HCT116 (cell line): ENCODE results near the gene ARMC8. TPM values are rescaled to one million over a fixed set of nuclear protein-coding genes. Genes with fewer than 3 reads are reported as not detected.

ENCODE experiments used
- ATAC-seq: fragments of 200-7000 bp; cut with Tn5 transposase; 2 replicates; pipeline ENCODE4 v1.9.1; 2020; ENCODE audit warnings: mild to moderate bottlenecking, moderate library complexity
- BruUV-seq: library from RNA; stranded (reverse); fragments of 400-500 nt; replicated peaks from 2 replicates; lab custom pipeline; 2021; lab: Mats Ljungman, UMichigan
- CTCF ChIA-PET: fragments of 300-600 bp; sonication (Branson Sonifier 250); formaldehyde crosslinking; loops from one replicate; lab custom pipeline; 2021; ENCODE audit warnings: antibody characterized with exemption; lab: Charles Lee
- POLR2A ChIA-PET: fragments of 300-600, 350-600 bp; sonication (Branson Sonifier 250); formaldehyde crosslinking; loops from one replicate; lab custom pipeline; 2021; ENCODE audit warnings: antibody characterized with exemption; lab: Charles Lee
- RAD21 ChIA-PET, 2 experiments: fragments of 300-600 bp; sonication (Branson Sonifier 250); formaldehyde crosslinking; loops; one replicate each; lab custom pipeline; 2023; ENCODE audit warnings: low total read pairs in 2 of 2; ENCODE audit not compliant: uncharacterized antibody in 2 of 2, unreplicated experiment in 2 of 2, low non-redundant PET in 1 of 2; lab: Charles Lee
- DNase-seq: peaks from one replicate; pipeline ENCODE4 v3.0.0-alpha.2; 2010; ENCODE audit warnings: low read depth, low spot score
- H2AFZ ChIP-seq: fragments of 200-600 bp; shearing (Covaris generic), sonication (generic); 2 replicates; pipeline ENCODE4 v1.6.1; 2017; ENCODE audit warnings: low read depth, mixed run types, mixed read lengths, antibody characterized with exemption, low read length; ENCODE audit not compliant: poor library complexity, severe bottlenecking
- H3K27ac ChIP-seq: 2 replicates; pipeline ENCODE4 v1.5.1; 2012; ENCODE audit warnings: low read depth, low read length
- H3K27me3 ChIP-seq: fragments of 200-600 bp; sonication (generic); 2 replicates; pipeline ENCODE4 v1.6.1; 2016; ENCODE audit warnings: mixed run types, low read length, mixed read lengths; ENCODE audit not compliant: insufficient read depth
- H3K36me3 ChIP-seq, 2 experiments: fragments of 200-500 bp in 1 of 2; fragments of 200-600 bp in 1 of 2; sonication (Bioruptor generic) in 1 of 2; sonication (generic) in 1 of 2; 2 replicates each; pipeline versions ENCODE4 v1.5.1 to v1.6.1; 2014 to 2016; ENCODE audit warnings: low read length in 2 of 2, inconsistent platforms in 1 of 2, mixed read lengths in 1 of 2, mixed run types in 1 of 2; ENCODE audit not compliant: insufficient read depth in 2 of 2, control insufficient read depth in 1 of 2
- H3K4me1 ChIP-seq, 2 experiments: fragments of 200-600 bp in 1 of 2; sonication (generic) in 1 of 2; 2 replicates each; pipeline versions ENCODE4 v1.5.1 to v1.6.1; 2012 to 2017; ENCODE audit warnings: low read length in 2 of 2, inconsistent platforms in 1 of 2, mild to moderate bottlenecking in 1 of 2, mixed read lengths in 1 of 2, mixed run types in 1 of 2, moderate library complexity in 1 of 2; ENCODE audit not compliant: insufficient read depth in 2 of 2, control insufficient read depth in 1 of 2
- H3K4me2 ChIP-seq: fragments of 200-600 bp; sonication (generic); 2 replicates; pipeline ENCODE4 v1.6.1; 2017; ENCODE audit warnings: mixed run types, low read length, mixed read lengths
- H3K4me3 ChIP-seq, 2 experiments: fragments of 200-600 bp in 1 of 2; sonication (generic) in 1 of 2; replicated peaks in 1 of 2; 2 replicates each; pipeline ENCODE4 v1.5.1; 2011 to 2016; ENCODE audit warnings: low read length in 2 of 2, control low read depth in 1 of 2, low read depth in 1 of 2, mild to moderate bottlenecking in 1 of 2, mixed read lengths in 1 of 2, mixed run types in 1 of 2
- H3K79me2 ChIP-seq: fragments of 200-600 bp; sonication (generic); 2 replicates; pipeline ENCODE4 v1.6.1; 2017; ENCODE audit warnings: mild to moderate bottlenecking, mixed run types, low read length, moderate library complexity, mixed read lengths; ENCODE audit not compliant: insufficient read depth
- H3K9ac ChIP-seq: fragments of 200-600 bp; sonication (generic); 2 replicates; pipeline ENCODE4 v1.6.1; 2016; ENCODE audit warnings: low read length, mixed read lengths
- H3K9me2 ChIP-seq: fragments of 200-600 bp; sonication (generic), shearing (Covaris generic); 2 replicates; pipeline ENCODE4 v1.6.1; 2017; ENCODE audit warnings: mixed run types, mild to moderate bottlenecking, moderate library complexity; ENCODE audit not compliant: insufficient read depth
- H3K9me3 ChIP-seq, 2 experiments: fragments of 200-500 bp in 1 of 2; fragments of 200-600 bp in 1 of 2; sonication (Bioruptor generic) in 1 of 2; sonication (generic) in 1 of 2; 2 replicates each; pipeline ENCODE4 v1.6.1; 2014 to 2017; ENCODE audit warnings: low read length in 2 of 2, mixed read lengths in 2 of 2, inconsistent platforms in 1 of 2, low read depth in 1 of 2, mild to moderate bottlenecking in 1 of 2, mixed run types in 1 of 2, moderate library complexity in 1 of 2; ENCODE audit not compliant: control insufficient read depth in 1 of 2, insufficient read depth in 1 of 2
- H4K20me1 ChIP-seq: fragments of 200-600 bp; sonication (generic), shearing (Covaris generic); 2 replicates; pipeline ENCODE4 v1.6.1; 2017; ENCODE audit warnings: mixed run types, mild to moderate bottlenecking, moderate library complexity; ENCODE audit not compliant: insufficient read depth
- ATF3 ChIP-seq: IDR thresholded peaks from 2 replicates; pipeline ENCODE4 v1.6.1; 2012
- CBX3 ChIP-seq: IDR thresholded peaks from 2 replicates; pipeline ENCODE4 v1.6.1; 2012; ENCODE audit warnings: low read depth
- CEBPB ChIP-seq: IDR thresholded peaks from 2 replicates; pipeline ENCODE4 v1.6.1; 2012; ENCODE audit warnings: low read depth
- EZH2 ChIP-seq: fragments of 200-600 bp; sonication (generic); IDR thresholded peaks from 2 replicates; pipeline ENCODE4 v1.6.1; 2017; ENCODE audit warnings: antibody characterized with exemption, mixed run types
- EZH2phosphoT487 ChIP-seq: fragments of 200-600 bp; IDR thresholded peaks from 2 replicates; pipeline ENCODE4 v1.6.1; 2018; ENCODE audit warnings: antibody characterized with exemption, borderline replicate concordance
- FOSL1 ChIP-seq: IDR thresholded peaks from 2 replicates; pipeline ENCODE4 v1.6.1; 2012; ENCODE audit warnings: low read depth
- JUND ChIP-seq: IDR thresholded peaks from 2 replicates; pipeline ENCODE4 v1.6.1; 2012
- POLR2A ChIP-seq: IDR thresholded peaks from 2 replicates; pipeline ENCODE4 v1.7.0; 2011; ENCODE audit warnings: borderline replicate concordance; ENCODE audit not compliant: insufficient read depth, insufficient read length; ENCODE audit errors: extremely low read depth
- RAD21 ChIP-seq: IDR thresholded peaks from 2 replicates; pipeline ENCODE4 v1.6.1; 2012; ENCODE audit warnings: low read depth, mild to moderate bottlenecking
- SP1 ChIP-seq: IDR thresholded peaks from 2 replicates; pipeline ENCODE4 v1.6.1; 2012; ENCODE audit warnings: low read depth
- SRF ChIP-seq: IDR thresholded peaks from 2 replicates; pipeline ENCODE4 v1.6.1; 2012; ENCODE audit warnings: low read depth
- YY1 ChIP-seq: IDR thresholded peaks from 2 replicates; pipeline ENCODE4 v1.6.1; 2011; ENCODE audit warnings: low read length, low read depth, moderate library complexity, mild to moderate bottlenecking; ENCODE audit not compliant: insufficient replicate concordance; ENCODE audit errors: extremely low read depth
- intact Hi-C: fragments of 100-400 bp; cut with micrococcal nuclease; formaldehyde crosslinking; loops from 2 replicates; pipeline ENCODE4 v1.10.0; 2022
- total RNA-seq: library from RNA; stranded (reverse); gene quantifications from one replicate; pipeline ENCODE4 v1.2.1, GENCODE V29; 2021; ENCODE audit not compliant: unreplicated experiment
- TF ChIP-seq, protein P1 (sequence below): IDR thresholded peaks from 2 replicates; pipeline ENCODE4 v1.6.1; 2012
- TF ChIP-seq, protein P2 (sequence below): IDR thresholded peaks from 2 replicates; pipeline ENCODE4 v1.6.1; 2011; ENCODE audit warnings: mild to moderate bottlenecking, low read length, moderate library complexity; ENCODE audit not compliant: insufficient replicate concordance; ENCODE audit errors: extremely low read depth
- TF ChIP-seq, protein P3 (sequence below): IDR thresholded peaks from 2 replicates; pipeline ENCODE4 v1.6.1; 2012; ENCODE audit warnings: low read depth

ARMC8 gene
- total RNA-seq, 1 experiment from 2014 or later, result 36.2 TPM

DNA sequence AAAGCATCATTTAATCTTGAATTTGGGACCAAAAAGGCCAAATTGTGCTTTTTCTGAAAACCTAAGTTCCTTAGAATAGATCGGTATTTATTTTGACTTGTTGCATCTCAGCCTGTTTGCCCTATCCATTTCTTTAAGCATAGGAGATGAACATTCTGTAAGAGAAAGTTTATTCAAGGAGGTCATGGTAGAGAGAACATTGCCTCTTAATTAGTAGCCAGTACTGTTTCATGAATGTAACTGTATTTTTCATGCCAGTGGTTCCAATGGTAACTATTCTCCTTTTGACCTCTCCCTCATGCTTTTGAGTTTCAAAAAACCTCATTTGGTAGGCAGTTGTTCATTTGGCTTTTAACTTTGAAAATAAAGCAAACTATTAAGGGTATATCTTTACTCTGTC lies 55.4 kb downstream of the ARMC8 start:
- Histone ChIP-seq H3K4me1 (no peaks in the 10 kb centered on the region), H3K27ac (no peak overlapping the region), H3K36me3 (peaks cover 9 to 12% of the 10 kb centered on the region in 2 experiments; a peak in 2 of 4 replicates), H3K9me2 (no peaks in the 10 kb centered on the region), H3K4me3 (no peak overlapping the region), H2AFZ (no peak overlapping the region), H3K4me2 (no peak overlapping the region), H3K9ac (no peak overlapping the region)
- intact Hi-C loops, result no loop called here
- RAD21 ChIA-PET, result no interaction called here
- TF ChIP-seq, protein P1, sequence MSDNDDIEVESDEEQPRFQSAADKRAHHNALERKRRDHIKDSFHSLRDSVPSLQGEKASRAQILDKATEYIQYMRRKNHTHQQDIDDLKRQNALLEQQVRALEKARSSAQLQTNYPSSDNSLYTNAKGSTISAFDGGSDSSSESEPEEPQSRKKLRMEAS, result no peak
- TF ChIP-seq ATF3 (no peak), SP1 (no peak), POLR2A (no peak), EZH2 (no peak), FOSL1 (no peak), RAD21 (no peak), EZH2phosphoT487 (no peak), SRF (no peak), JUND (no peak), CEBPB (no peak), YY1 (no peak), CBX3 (no peak)
- TF ChIP-seq, protein P2, sequence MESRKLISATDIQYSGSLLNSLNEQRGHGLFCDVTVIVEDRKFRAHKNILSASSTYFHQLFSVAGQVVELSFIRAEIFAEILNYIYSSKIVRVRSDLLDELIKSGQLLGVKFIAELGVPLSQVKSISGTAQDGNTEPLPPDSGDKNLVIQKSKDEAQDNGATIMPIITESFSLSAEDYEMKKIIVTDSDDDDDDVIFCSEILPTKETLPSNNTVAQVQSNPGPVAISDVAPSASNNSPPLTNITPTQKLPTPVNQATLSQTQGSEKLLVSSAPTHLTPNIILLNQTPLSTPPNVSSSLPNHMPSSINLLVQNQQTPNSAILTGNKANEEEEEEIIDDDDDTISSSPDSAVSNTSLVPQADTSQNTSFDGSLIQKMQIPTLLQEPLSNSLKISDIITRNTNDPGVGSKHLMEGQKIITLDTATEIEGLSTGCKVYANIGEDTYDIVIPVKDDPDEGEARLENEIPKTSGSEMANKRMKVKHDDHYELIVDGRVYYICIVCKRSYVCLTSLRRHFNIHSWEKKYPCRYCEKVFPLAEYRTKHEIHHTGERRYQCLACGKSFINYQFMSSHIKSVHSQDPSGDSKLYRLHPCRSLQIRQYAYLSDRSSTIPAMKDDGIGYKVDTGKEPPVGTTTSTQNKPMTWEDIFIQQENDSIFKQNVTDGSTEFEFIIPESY, result no peak
- TF ChIP-seq, protein P3, sequence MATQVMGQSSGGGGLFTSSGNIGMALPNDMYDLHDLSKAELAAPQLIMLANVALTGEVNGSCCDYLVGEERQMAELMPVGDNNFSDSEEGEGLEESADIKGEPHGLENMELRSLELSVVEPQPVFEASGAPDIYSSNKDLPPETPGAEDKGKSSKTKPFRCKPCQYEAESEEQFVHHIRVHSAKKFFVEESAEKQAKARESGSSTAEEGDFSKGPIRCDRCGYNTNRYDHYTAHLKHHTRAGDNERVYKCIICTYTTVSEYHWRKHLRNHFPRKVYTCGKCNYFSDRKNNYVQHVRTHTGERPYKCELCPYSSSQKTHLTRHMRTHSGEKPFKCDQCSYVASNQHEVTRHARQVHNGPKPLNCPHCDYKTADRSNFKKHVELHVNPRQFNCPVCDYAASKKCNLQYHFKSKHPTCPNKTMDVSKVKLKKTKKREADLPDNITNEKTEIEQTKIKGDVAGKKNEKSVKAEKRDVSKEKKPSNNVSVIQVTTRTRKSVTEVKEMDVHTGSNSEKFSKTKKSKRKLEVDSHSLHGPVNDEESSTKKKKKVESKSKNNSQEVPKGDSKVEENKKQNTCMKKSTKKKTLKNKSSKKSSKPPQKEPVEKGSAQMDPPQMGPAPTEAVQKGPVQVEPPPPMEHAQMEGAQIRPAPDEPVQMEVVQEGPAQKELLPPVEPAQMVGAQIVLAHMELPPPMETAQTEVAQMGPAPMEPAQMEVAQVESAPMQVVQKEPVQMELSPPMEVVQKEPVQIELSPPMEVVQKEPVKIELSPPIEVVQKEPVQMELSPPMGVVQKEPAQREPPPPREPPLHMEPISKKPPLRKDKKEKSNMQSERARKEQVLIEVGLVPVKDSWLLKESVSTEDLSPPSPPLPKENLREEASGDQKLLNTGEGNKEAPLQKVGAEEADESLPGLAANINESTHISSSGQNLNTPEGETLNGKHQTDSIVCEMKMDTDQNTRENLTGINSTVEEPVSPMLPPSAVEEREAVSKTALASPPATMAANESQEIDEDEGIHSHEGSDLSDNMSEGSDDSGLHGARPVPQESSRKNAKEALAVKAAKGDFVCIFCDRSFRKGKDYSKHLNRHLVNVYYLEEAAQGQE, result no peak
- TF ChIP-seq, all 23 proteins: peak for 0
- Histone ChIP-seq H3K9me3 (no peaks in the 10 kb centered on the region), H3K27me3 (no peaks in the 10 kb centered on the region), H4K20me1 (no peaks in the 10 kb centered on the region), H3K79me2 (no peaks in the 10 kb centered on the region)
- CTCF ChIA-PET, result no interaction called here
- ATAC-seq, result no peak
- POLR2A ChIA-PET, result no interaction called here
- no peak for DNase-seq
- no TSS peak for BruUV-seq
